ENCODE measurements around the gene KANK3.

GRCh38 chr19:8335343-8336071 lies 7.6 kb downstream of the KANK3 start:
- TF ChIP-seq POLR2A (IDR thresholded peaks at IDR 0.05; ENCODE audit: low read length), result no peak
- TF ChIP-seq GATA1 (IDR thresholded peaks at IDR 0.05; ENCODE audit: low read depth, low read length), result no peak

Measured in erythroblast (primary cell).